ENCODE data around the gene DPH7.
"Not testable (repeated sequence)": the region's sequence is repeated elsewhere in the genome, so short reads cannot be mapped to it uniquely, and the experiment has no call there.

DPH7 gene

GRCh38 chr9:137516144-137516917 is 62.4 kb downstream of the DPH7 start:
- no peak for DNase-seq

GRCh38 chr9:137515338-137515724 is 63.4 kb downstream of the DPH7 start:
- DNase-seq = no peak

- DNase-seq = no peak
Observed at GRCh38 chr9:137514691-137515337, 63.9 kb downstream of the DPH7 start.

- DNase-seq = not testable (repeated sequence)
Observed at GRCh38 chr9:137513801-137514570, 64.7 kb downstream of the DPH7 start.

GRCh38 chr9:137513136-137513535 is 65.6 kb downstream of the DPH7 start:
- not testable (repeated sequence) for DNase-seq

GRCh38 chr9:137511758-137512463 is 66.8 kb downstream of the DPH7 start:
- no peak for DNase-seq

GRCh38 chr9:137511126-137511525 is 67.6 kb downstream of the DPH7 start:
- DNase-seq = not testable (repeated sequence)

GRCh38 chr9:137509198-137509597 is 69.5 kb downstream of the DPH7 start:
- no peak for DNase-seq

GRCh38 chr9:137506702-137507171 is 72.0 kb downstream of the DPH7 start:
- DNase-seq = no peak

GRCh38 chr9:137506274-137506673 is 72.5 kb downstream of the DPH7 start:
- no peak for DNase-seq

- DNase-seq = no peak
Observed at GRCh38 chr9:137505421-137506140, 73.1 kb downstream of the DPH7 start.
